Measurements from ENCODE around the gene S100A2. TPM values are rescaled to one million over a fixed set of nuclear protein-coding genes. Genes with fewer than 3 reads are reported as not detected.

Gene S100A2
- polyA plus RNA-seq, 2 of the 4 experiments (the other 2 are of a cell fraction), result 5.1 to 15.9 TPM

DNA sequence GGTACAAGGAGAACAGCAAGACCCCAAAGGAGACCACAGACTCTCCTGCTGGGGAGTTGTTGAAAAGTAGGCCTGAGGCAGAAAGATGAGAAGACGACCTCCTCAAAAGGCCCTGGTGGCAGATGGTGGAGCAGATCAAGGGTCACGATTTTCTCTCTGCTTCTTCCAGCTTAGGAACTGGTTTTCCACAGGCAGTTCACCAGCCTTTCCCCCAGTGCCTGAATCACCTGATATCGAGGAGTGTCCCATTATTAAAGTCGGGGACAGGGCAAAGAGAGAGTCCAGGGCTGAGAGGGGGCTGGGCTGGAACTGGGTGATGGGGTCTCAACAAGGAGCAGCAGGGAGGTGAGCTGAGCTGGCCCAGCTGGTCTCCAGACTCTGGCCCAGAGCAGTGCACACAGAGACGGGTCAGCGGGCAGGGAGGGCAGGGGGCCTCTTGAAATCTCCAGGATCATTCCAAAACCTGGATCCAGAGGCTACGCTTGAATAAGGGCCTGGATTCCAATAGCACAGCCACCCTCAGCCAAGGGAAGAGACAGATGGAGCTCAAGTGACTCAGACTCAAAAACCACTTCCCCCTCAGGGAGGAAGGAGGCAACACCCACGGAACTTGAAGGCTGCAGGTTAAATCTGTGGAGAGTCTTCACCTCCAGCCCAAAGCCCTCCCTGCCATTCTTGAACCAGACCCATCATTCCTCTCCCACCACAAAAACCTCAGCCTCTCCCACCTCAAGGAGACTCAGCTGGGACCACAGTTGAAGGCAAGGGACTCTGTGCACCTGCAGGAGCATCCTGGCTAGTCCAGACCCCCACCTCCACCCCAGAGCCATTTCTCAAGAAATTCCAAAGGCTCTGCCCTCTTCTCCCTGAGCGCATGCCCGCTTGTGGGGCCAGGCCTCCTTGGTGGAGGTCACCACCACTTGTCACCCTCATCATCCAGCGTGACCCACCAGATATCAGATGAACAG lies 25.0 kb downstream of the S100A2 start, which contains the start of gene S100A5:
S100A5 (minus strand) TSS at position 541 of the 968 bp plus-strand sequence. CDS start 743 bp downstream, outside the sequence.
- Histone ChIP-seq H3K4me1 (peaks cover 69% of the 10 kb centered on the region), H3K9me3 (no peaks in the 10 kb centered on the region), H3K4me2 (no peak within 1 kb of the TSS), H3K4me3 (no peak within 1 kb of the TSS), H3K27ac (peak within 1 kb of the TSS; percentile 19 to 97; a peak in 5 of 6 replicates)
- POLR2A ChIA-PET, result interaction anchor here (1.6 kb wide), 1 partner anchor 26 kb away, joined by 6 read pairs; no protein-coding TSS in a partner anchor
- DNase-seq (ENCODE audit: low read depth in 1 of 2, low spot score in 1 of 2), result no peak
- no peak for ATAC-seq
- TF ChIP-seq, protein P1, sequence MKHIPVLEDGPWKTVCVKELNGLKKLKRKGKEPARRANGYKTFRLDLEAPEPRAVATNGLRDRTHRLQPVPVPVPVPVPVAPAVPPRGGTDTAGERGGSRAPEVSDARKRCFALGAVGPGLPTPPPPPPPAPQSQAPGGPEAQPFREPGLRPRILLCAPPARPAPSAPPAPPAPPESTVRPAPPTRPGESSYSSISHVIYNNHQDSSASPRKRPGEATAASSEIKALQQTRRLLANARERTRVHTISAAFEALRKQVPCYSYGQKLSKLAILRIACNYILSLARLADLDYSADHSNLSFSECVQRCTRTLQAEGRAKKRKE (CRISPR knock-in tag; IDR thresholded peaks at IDR 0.05; ENCODE audit: low read depth), result no peak
- TF ChIP-seq NR3C1 (IDR thresholded peaks at IDR 0.05) (no peak), FOSB (CRISPR knock-in tag; IDR thresholded peaks at IDR 0.05) (no peak), HEYL (CRISPR knock-in tag; IDR thresholded peaks at IDR 0.05) (no peak), PHF8 (IDR thresholded peaks at IDR 0.05; ENCODE audit: borderline replicate concordance, low read depth) (no peak), CHD2 (IDR thresholded peaks at IDR 0.05; ENCODE audit: low read length, partially characterized antibody) (no peak), JUN (IDR thresholded peaks at IDR 0.05) (no peak), MAFK (IDR thresholded peaks at IDR 0.05; ENCODE audit: partially characterized antibody) (no peak), NPAS2 (CRISPR knock-in tag; IDR thresholded peaks at IDR 0.05; ENCODE audit: borderline replicate concordance) (no peak), RNF2 (IDR thresholded peaks at IDR 0.05; ENCODE audit: borderline replicate concordance, low read depth) (no peak), HDAC2 (IDR thresholded peaks at IDR 0.05) (no peak), SMC3 (IDR thresholded peaks at IDR 0.05) (no peak), HOXA7 (CRISPR knock-in tag; IDR thresholded peaks at IDR 0.05) (no peak)
- TF ChIP-seq, protein P2, sequence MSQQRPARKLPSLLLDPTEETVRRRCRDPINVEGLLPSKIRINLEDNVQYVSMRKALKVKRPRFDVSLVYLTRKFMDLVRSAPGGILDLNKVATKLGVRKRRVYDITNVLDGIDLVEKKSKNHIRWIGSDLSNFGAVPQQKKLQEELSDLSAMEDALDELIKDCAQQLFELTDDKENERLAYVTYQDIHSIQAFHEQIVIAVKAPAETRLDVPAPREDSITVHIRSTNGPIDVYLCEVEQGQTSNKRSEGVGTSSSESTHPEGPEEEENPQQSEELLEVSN (IDR thresholded peaks at IDR 0.05; ENCODE audit: borderline replicate concordance, low read depth), result no peak
- TF ChIP-seq, protein P3, sequence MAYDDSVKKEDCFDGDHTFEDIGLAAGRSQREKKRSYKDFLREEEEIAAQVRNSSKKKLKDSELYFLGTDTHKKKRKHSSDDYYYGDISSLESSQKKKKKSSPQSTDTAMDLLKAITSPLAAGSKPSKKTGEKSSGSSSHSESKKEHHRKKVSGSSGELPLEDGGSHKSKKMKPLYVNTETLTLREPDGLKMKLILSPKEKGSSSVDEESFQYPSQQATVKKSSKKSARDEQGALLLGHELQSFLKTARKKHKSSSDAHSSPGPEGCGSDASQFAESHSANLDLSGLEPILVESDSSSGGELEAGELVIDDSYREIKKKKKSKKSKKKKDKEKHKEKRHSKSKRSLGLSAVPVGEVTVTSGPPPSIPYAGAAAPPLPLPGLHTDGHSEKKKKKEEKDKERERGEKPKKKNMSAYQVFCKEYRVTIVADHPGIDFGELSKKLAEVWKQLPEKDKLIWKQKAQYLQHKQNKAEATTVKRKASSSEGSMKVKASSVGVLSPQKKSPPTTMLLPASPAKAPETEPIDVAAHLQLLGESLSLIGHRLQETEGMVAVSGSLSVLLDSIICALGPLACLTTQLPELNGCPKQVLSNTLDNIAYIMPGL (CRISPR knock-in tag; IDR thresholded peaks at IDR 0.05; ENCODE audit: borderline replicate concordance), result no peak
- CTCF ChIA-PET, result interaction anchor here (0.8 to 18.2 kb wide), 9 partner anchors 7 to 187 kb away, joined by 3 to 471 read pairs (median 4); partner anchors contain the start of genes S100A2 and S100A6
- 85% methylated on average over 11 of the region's 11 CpGs for WGBS (ENCODE audit: missing lambda C conversion rate)
- no peak for FAIRE-seq

DNA sequence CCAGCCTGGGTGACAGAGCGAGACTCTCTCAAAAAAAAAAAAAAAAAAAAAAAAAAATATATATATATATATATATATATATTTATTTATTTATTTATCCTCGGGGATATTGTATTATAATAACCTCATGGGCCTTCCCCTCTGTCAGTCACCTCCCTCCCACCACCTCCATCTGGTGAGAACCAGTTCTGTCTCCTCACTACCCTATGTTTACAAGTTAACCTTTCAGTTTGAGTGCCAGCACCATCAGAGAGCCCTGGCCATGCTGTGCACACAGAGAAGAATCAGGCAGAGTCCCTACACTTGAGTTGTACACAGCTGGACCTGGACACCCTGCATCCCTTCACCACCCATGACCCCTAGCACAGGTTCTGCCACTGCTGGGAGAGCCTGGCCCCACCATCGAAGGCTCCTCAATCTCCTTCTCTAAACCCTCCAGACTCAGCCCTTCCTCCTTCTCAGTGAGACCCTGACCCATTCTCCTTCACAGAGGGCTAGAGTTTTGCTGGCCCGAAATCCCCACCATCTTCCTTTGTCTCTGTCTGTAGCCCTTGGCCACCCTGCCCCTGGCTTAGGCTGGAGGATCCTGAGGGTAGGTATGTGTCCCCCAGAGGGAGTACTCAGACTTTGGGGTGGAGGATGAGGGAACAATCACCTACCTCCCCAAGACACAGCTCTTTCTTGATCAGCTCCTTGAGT lies 26.1 kb downstream of the S100A2 start:
- POLR2A ChIA-PET, result no interaction called here
- DNase-seq (ENCODE audit: low read depth in 1 of 2, low spot score in 1 of 2), result no peak
- Histone ChIP-seq H3K4me3 (no peak overlapping the region), H3K4me1 (peaks cover 61% of the 10 kb centered on the region), H3K9me3 (no peaks in the 10 kb centered on the region), H3K4me2 (no peak overlapping the region), H3K27ac (peak overlapping the region; percentile 15 to 97; a peak in 3 of 6 replicates)
- no peak for ATAC-seq
- no peak for TF ChIP-seq FOXS1 (CRISPR knock-in tag; IDR thresholded peaks at IDR 0.05)
- no peak for TF ChIP-seq MAFK (IDR thresholded peaks at IDR 0.05; ENCODE audit: partially characterized antibody)
- no peak for TF ChIP-seq CTCF (IDR thresholded peaks at IDR 0.05)
- TF ChIP-seq, protein P2 (IDR thresholded peaks at IDR 0.05; ENCODE audit: borderline replicate concordance, low read depth), result no peak
- TF ChIP-seq HEYL (CRISPR knock-in tag; IDR thresholded peaks at IDR 0.05), result no peak
- no peak for TF ChIP-seq RAD21 (conservative IDR thresholded peaks at IDR 0.05 in 1 of 2, IDR thresholded peaks at IDR 0.05 in 1 of 2)
- no peak for FAIRE-seq
- 77% methylated on average over 4 of the region's 4 CpGs for WGBS (ENCODE audit: missing lambda C conversion rate)
- CTCF ChIA-PET, result interaction anchor here (1.0 to 18.2 kb wide), 5 partner anchors 12 to 45 kb away, joined by 3 to 471 read pairs (median 4); partner anchors contain the start of gene S100A2

Measured in A549 (cell line).